Liver (tissue), 9 donors: ENCODE data around the gene CDKL1. TPM values are rescaled to one million over a fixed set of nuclear protein-coding genes. Genes with fewer than 3 reads are reported as not detected.
"Not testable (repeated sequence)": the region's sequence is repeated elsewhere in the genome, so short reads cannot be mapped to it uniquely, and the experiment has no call there.

Experiments used
- DNase-seq: peaks from one replicate; pipeline ENCODE4 v3.0.0-alpha.2; 2017; ENCODE audit warnings: low spot score
- H3K27ac ChIP-seq, 2 donors: one replicate each; pipeline ENCODE4 v1.7.0; 2013; ENCODE audit warnings: inconsistent platforms in 2 of 2, low read length in 2 of 2, control low read depth in 1 of 2, low read depth in 1 of 2, mild to moderate bottlenecking in 1 of 2
- H3K27me3 ChIP-seq, 4 donors: one replicate each; pipeline versions ENCODE4 v1.6.1 to v1.7.0; 2013; ENCODE audit warnings: low read length in 3 of 4, inconsistent platforms in 1 of 4, mild to moderate bottlenecking in 1 of 4, moderate library complexity in 1 of 4; ENCODE audit not compliant: control insufficient read depth in 4 of 4, insufficient read depth in 4 of 4
- H3K36me3 ChIP-seq, 4 donors: one replicate each; pipeline versions ENCODE4 v1.6.1 to v1.7.0; 2013; ENCODE audit warnings: low read length in 3 of 4, mild to moderate bottlenecking in 3 of 4, low read depth in 1 of 4, moderate library complexity in 1 of 4; ENCODE audit not compliant: control insufficient read depth in 4 of 4, insufficient read depth in 3 of 4
- H3K4me1 ChIP-seq, 4 donors: one replicate each; pipeline versions ENCODE4 v1.6.1 to v1.7.0; 2013; ENCODE audit warnings: low read length in 3 of 4, mild to moderate bottlenecking in 3 of 4, moderate library complexity in 1 of 4; ENCODE audit not compliant: control insufficient read depth in 4 of 4, insufficient read depth in 4 of 4
- H3K4me3 ChIP-seq, 3 donors: one replicate each; pipeline versions ENCODE4 v1.6.1 to v1.7.0; 2013; ENCODE audit warnings: low read length in 3 of 3, control low read depth in 1 of 3, low read depth in 1 of 3, mild to moderate bottlenecking in 1 of 3
- H3K9ac ChIP-seq, 2 donors: one replicate each; pipeline ENCODE4 v1.7.0; 2013; ENCODE audit warnings: low read length in 2 of 2, mild to moderate bottlenecking in 2 of 2, moderate library complexity in 2 of 2, control low read depth in 1 of 2, low read depth in 1 of 2
- H3K9me3 ChIP-seq, 4 donors: one replicate each; pipeline versions ENCODE4 v1.6.1 to v1.7.0; 2013; ENCODE audit warnings: low read length in 3 of 4; ENCODE audit not compliant: control insufficient read depth in 4 of 4
- GABPA ChIP-seq, 2 donors: IDR thresholded peaks in 1 of 2; conservative IDR thresholded peaks in 1 of 2; 2 replicates each; pipeline ENCODE4 v1.6.1; 2016; ENCODE audit warnings: antibody characterized with exemption in 2 of 2, mild to moderate bottlenecking in 1 of 2, moderate library complexity in 1 of 2
- JUND ChIP-seq, 2 donors: IDR thresholded peaks; 2 replicates each; pipeline ENCODE4 v1.6.1; 2016; ENCODE audit warnings: antibody characterized with exemption in 2 of 2
- NR2F2 ChIP-seq: IDR thresholded peaks from 2 replicates; pipeline ENCODE4 v1.6.1; 2016; ENCODE audit warnings: antibody characterized with exemption
- RAD21 ChIP-seq, 2 donors: IDR thresholded peaks; 2 replicates each; pipeline ENCODE4 v1.6.1; 2016; ENCODE audit warnings: antibody characterized with exemption in 2 of 2, mild to moderate bottlenecking in 2 of 2
- RXRA ChIP-seq, 2 donors: IDR thresholded peaks; 2 replicates each; pipeline ENCODE4 v1.6.1; 2017 to 2018; ENCODE audit warnings: antibody characterized with exemption in 2 of 2, mild to moderate bottlenecking in 1 of 2
- SP1 ChIP-seq: IDR thresholded peaks from 2 replicates; pipeline ENCODE4 v1.6.1; 2018; ENCODE audit warnings: antibody characterized with exemption, mild to moderate bottlenecking
- TAF1 ChIP-seq: conservative IDR thresholded peaks from 2 replicates; pipeline ENCODE4 v1.6.1; 2016; ENCODE audit warnings: antibody characterized with exemption, mild to moderate bottlenecking
- YY1 ChIP-seq: IDR thresholded peaks from 2 replicates; pipeline ENCODE4 v1.6.1; 2016; ENCODE audit warnings: antibody characterized with exemption, mild to moderate bottlenecking
- WGBS: extraction: QIAGEN DNeasy Blood & Tissue Kit; methylation state at CpG from one replicate; pipeline ENCODE4 v1.1.7; 2013; 5-methylcytosine and 5-hydroxymethylcytosine counted together
- polyA plus RNA-seq, 2 donors: library from polyadenylated mRNA; stranded (reverse) in 1 of 2; unstranded in 1 of 2; fragments of 200-250 nt in 1 of 2; fragments of >200 nt in 1 of 2; fragmentation: Nextera tagmentation in 1 of 2; extraction: Ambion mirVana in 1 of 2; gene quantifications; one replicate each; pipeline versions ENCODE4 v1.2.1 to v1.2.3, GENCODE V29; 2013 to 2015
- total RNA-seq, 2 donors: library from RNA; depleted of rRNA; stranded (reverse); fragments of >200 nt; gene quantifications; one replicate each; pipeline ENCODE4 v1.2.3, GENCODE V29; 2014
- TF ChIP-seq, protein P1 (sequence below): IDR thresholded peaks from 2 replicates; pipeline ENCODE4 v1.6.1; 2016; ENCODE audit warnings: antibody characterized with exemption, mild to moderate bottlenecking
- TF ChIP-seq, protein P2 (sequence below): IDR thresholded peaks from 2 replicates; pipeline ENCODE4 v1.6.1; 2016; ENCODE audit warnings: antibody characterized with exemption
- TF ChIP-seq, protein P3 (sequence below): IDR thresholded peaks from 2 replicates; pipeline ENCODE4 v1.6.1; 2016; ENCODE audit warnings: antibody characterized with exemption
- TF ChIP-seq, protein P4 (sequence below): IDR thresholded peaks from 2 replicates; pipeline ENCODE4 v1.6.1; 2016; ENCODE audit warnings: antibody characterized with exemption
- TF ChIP-seq, protein P5 (sequence below): fragments of 150-350 bp; IDR thresholded peaks from 2 replicates; pipeline ENCODE4 v1.5.1; 2017; ENCODE audit warnings: improper control_type of control experiment, low read depth, low read length; ENCODE audit not compliant: missing input control
- donor health status: healthy.
- donor health status: healthy.
- donor health status: healthy.
- donor health status: healthy.
- donor health status: healthy.

The CDKL1 gene
- total and polyA plus RNA-seq, 4 donors, result 1.1 to 6.8 (median 2.1) TPM

DNA sequence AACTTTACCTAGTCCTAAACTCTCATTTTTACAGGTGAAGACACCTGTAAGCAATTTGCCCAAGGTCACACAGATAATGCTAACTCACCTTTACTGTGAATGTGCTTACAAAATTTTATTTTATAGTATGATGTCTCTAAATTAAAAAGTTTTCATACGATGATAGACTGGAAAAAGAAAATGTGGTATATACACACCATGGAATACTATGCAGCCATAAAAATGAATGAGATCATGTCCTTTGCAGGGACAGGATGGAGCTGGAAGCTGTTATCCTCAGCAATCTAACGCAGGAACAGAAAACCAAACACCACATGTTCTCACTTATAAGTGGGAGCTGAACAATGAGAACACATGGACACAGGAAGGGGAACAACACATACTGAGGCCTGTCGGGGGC, 40.4 kb downstream of the CDKL1 start:
- 93% methylated on average over 3 of the region's 3 CpGs for WGBS
- H3K27me3 ChIP-seq, H3K9me3 ChIP-seq, H3K4me3 ChIP-seq, H3K4me1 ChIP-seq, H3K9ac ChIP-seq, H3K27ac ChIP-seq, H3K36me3 ChIP-seq, DNase-seq: not testable (repeated sequence)

DNA sequence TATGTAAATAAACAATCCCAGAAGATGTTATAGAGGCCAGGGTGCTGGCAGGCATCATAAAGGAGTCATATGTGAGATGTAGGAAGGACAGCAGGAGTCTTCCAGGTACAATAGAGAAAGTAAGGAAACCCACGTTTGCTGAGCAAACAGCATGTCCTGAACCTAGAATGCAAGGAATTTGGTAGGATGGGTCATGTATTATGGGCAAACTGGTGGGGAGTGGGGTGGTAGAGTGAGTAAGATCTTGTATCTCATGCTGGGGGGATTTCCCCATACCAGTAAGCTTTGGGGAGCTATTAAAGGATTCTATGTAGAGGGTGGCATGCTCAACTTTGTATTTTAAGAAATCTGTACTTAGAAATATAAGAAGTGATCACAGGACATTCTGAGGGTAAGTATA, 41.0 kb downstream of the CDKL1 start:
- TF ChIP-seq NR2F2 (no peak), JUND (IDR thresholded peaks at IDR 0.05) (no peak), TAF1 (no peak), SP1 (no peak), GABPA (IDR thresholded peaks at IDR 0.05 in 1 of 2, conservative IDR thresholded peaks at IDR 0.05 in 1 of 2) (no peak)
- TF ChIP-seq, protein P1, sequence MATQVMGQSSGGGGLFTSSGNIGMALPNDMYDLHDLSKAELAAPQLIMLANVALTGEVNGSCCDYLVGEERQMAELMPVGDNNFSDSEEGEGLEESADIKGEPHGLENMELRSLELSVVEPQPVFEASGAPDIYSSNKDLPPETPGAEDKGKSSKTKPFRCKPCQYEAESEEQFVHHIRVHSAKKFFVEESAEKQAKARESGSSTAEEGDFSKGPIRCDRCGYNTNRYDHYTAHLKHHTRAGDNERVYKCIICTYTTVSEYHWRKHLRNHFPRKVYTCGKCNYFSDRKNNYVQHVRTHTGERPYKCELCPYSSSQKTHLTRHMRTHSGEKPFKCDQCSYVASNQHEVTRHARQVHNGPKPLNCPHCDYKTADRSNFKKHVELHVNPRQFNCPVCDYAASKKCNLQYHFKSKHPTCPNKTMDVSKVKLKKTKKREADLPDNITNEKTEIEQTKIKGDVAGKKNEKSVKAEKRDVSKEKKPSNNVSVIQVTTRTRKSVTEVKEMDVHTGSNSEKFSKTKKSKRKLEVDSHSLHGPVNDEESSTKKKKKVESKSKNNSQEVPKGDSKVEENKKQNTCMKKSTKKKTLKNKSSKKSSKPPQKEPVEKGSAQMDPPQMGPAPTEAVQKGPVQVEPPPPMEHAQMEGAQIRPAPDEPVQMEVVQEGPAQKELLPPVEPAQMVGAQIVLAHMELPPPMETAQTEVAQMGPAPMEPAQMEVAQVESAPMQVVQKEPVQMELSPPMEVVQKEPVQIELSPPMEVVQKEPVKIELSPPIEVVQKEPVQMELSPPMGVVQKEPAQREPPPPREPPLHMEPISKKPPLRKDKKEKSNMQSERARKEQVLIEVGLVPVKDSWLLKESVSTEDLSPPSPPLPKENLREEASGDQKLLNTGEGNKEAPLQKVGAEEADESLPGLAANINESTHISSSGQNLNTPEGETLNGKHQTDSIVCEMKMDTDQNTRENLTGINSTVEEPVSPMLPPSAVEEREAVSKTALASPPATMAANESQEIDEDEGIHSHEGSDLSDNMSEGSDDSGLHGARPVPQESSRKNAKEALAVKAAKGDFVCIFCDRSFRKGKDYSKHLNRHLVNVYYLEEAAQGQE, result no peak
- TF ChIP-seq, protein P2, sequence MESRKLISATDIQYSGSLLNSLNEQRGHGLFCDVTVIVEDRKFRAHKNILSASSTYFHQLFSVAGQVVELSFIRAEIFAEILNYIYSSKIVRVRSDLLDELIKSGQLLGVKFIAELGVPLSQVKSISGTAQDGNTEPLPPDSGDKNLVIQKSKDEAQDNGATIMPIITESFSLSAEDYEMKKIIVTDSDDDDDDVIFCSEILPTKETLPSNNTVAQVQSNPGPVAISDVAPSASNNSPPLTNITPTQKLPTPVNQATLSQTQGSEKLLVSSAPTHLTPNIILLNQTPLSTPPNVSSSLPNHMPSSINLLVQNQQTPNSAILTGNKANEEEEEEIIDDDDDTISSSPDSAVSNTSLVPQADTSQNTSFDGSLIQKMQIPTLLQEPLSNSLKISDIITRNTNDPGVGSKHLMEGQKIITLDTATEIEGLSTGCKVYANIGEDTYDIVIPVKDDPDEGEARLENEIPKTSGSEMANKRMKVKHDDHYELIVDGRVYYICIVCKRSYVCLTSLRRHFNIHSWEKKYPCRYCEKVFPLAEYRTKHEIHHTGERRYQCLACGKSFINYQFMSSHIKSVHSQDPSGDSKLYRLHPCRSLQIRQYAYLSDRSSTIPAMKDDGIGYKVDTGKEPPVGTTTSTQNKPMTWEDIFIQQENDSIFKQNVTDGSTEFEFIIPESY, result no peak
- Histone ChIP-seq H3K4me3 (no peak overlapping the region), H3K9me3 (no peaks in the 10 kb centered on the region), H3K4me1 (peaks cover 0 to 4% (median 1%) of the 10 kb centered on the region in 4 donors), H3K27ac (no peak overlapping the region), H3K27me3 (no peaks in the 10 kb centered on the region), H3K9ac (no peak overlapping the region), H3K36me3 (no peaks in the 10 kb centered on the region)
- WGBS, result 88% methylated on average over 1 of the region's 1 CpG
- DNase-seq, result no peak

DNA sequence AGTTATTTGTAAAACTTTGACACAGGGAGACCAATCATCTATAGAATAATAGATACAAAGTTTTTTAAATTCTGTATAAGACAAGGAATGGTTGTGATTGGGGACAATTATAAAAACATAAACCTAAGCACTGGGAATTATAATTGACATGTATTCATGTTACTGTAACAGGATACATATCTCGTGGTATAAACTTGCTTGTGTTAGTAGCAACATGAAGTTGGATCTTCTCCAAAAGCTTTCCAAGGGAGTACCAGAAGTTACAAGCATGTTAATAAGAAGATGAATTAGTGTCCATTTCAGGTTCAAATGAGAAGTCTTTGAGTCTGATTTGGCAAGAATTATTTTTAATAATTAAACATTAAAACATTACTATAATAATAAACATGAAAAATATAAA, 42.2 kb downstream of the CDKL1 start:
- WGBS, result 38% methylated on average over 1 of the region's 1 CpG
- H3K4me1 ChIP-seq, result peaks cover 0 to 2% (median 0%) of the 10 kb centered on the region in 4 donors
- no peaks in the 10 kb centered on the region for H3K36me3 ChIP-seq
- no peaks in the 10 kb centered on the region for H3K27me3 ChIP-seq
- no peaks in the 10 kb centered on the region for H3K9me3 ChIP-seq
- H3K4me3 ChIP-seq, result no peak overlapping the region
- no peak overlapping the region for H3K9ac ChIP-seq
- no peak overlapping the region for H3K27ac ChIP-seq
- no peak for DNase-seq
- no peak for TF ChIP-seq NR2F2
- TF ChIP-seq, protein P1, result no peak
- TF ChIP-seq RXRA (IDR thresholded peaks at IDR 0.05), result no peak
- TF ChIP-seq SP1, result no peak
- TF ChIP-seq TAF1, result no peak
- TF ChIP-seq, protein P2, result no peak
- TF ChIP-seq, protein P3, sequence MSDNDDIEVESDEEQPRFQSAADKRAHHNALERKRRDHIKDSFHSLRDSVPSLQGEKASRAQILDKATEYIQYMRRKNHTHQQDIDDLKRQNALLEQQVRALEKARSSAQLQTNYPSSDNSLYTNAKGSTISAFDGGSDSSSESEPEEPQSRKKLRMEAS, result no peak
- TF ChIP-seq RAD21 (IDR thresholded peaks at IDR 0.05), result no peak
- TF ChIP-seq, protein P4, sequence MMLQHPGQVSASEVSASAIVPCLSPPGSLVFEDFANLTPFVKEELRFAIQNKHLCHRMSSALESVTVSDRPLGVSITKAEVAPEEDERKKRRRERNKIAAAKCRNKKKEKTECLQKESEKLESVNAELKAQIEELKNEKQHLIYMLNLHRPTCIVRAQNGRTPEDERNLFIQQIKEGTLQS, result no peak
- TF ChIP-seq YY1, result no peak
- TF ChIP-seq, protein P5, sequence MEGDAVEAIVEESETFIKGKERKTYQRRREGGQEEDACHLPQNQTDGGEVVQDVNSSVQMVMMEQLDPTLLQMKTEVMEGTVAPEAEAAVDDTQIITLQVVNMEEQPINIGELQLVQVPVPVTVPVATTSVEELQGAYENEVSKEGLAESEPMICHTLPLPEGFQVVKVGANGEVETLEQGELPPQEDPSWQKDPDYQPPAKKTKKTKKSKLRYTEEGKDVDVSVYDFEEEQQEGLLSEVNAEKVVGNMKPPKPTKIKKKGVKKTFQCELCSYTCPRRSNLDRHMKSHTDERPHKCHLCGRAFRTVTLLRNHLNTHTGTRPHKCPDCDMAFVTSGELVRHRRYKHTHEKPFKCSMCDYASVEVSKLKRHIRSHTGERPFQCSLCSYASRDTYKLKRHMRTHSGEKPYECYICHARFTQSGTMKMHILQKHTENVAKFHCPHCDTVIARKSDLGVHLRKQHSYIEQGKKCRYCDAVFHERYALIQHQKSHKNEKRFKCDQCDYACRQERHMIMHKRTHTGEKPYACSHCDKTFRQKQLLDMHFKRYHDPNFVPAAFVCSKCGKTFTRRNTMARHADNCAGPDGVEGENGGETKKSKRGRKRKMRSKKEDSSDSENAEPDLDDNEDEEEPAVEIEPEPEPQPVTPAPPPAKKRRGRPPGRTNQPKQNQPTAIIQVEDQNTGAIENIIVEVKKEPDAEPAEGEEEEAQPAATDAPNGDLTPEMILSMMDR, result no peak
